Measurements from ENCODE around the gene ATAD3A. TPM values are rescaled to one million over a fixed set of nuclear protein-coding genes. Genes with fewer than 3 reads are reported as not detected.
A peak's percentile ranks its signal among the peaks of the same experiment; 100 is the strongest.

ATAD3A gene
- total RNA-seq, 2 experiments from 2014 or later, result 17.0 to 19.5 TPM

DNA sequence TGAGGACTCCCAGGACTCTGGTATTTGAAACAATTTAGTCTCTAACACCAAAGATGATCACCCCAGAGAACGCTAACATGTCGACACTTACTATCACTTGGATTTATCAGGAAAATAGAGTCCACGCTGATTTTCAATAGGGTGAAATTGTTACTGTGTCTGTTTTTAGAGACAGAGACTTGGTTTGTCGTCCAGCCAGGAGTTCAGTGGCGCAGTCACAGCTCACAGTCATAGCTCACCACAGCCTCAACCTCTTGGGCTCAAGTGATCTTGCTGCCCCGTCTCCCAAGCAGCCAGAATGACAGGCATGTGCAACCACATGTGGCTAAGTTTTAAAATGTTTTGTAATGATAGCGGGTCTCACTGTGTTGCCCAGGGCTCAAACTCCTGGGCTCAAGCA lies 57.4 kb downstream of the ATAD3A start:
- peaks cover 53% of the 10 kb centered on the region for H3K4me1 Mint-ChIP-seq (ENCODE audit: low read depth)
- ChIA-PET POLR2A (interaction anchor here (1.4 kb wide), 1 partner anchor 46 kb away, joined by 4 read pairs; the partner anchor contains the start of gene MIB2), CTCF (no interaction called here)
- Histone ChIP-seq H3K9me3 (ENCODE audit: control insufficient read depth in 1 of 2, insufficient read depth in 1 of 2, low read length in 2 of 2) (no peaks in the 10 kb centered on the region), H3K4me1 (ENCODE audit: insufficient read depth, low read length) (peaks cover 72% of the 10 kb centered on the region), H3K27ac (ENCODE audit: low read depth in 1 of 2, low read length in 2 of 2) (no peak overlapping the region), H3K36me3 (ENCODE audit: insufficient read depth, low read length) (peaks cover 33% of the 10 kb centered on the region), H3K27me3 (ENCODE audit: control insufficient read depth in 1 of 2, insufficient read depth in 2 of 2, low read length in 2 of 2) (no peaks in the 10 kb centered on the region), H3K4me3 (ENCODE audit: low read length) (no peak overlapping the region)
- no peak for ATAC-seq (ENCODE audit: poor library complexity)
- no peaks in the 10 kb centered on the region for H3K9me3 Mint-ChIP-seq
- peak overlapping the region; percentile 58 for H3K4me3 Mint-ChIP-seq
- peak overlapping the region; percentile 81 for H3K27ac Mint-ChIP-seq
- peaks cover 59% of the 10 kb centered on the region for H3K36me3 Mint-ChIP-seq (ENCODE audit: low read depth)
- intact Hi-C loops (cut with DNase I, micrococcal nuclease), result no loop called here
- no peak for DNase-seq
- TF ChIP-seq, protein P1, sequence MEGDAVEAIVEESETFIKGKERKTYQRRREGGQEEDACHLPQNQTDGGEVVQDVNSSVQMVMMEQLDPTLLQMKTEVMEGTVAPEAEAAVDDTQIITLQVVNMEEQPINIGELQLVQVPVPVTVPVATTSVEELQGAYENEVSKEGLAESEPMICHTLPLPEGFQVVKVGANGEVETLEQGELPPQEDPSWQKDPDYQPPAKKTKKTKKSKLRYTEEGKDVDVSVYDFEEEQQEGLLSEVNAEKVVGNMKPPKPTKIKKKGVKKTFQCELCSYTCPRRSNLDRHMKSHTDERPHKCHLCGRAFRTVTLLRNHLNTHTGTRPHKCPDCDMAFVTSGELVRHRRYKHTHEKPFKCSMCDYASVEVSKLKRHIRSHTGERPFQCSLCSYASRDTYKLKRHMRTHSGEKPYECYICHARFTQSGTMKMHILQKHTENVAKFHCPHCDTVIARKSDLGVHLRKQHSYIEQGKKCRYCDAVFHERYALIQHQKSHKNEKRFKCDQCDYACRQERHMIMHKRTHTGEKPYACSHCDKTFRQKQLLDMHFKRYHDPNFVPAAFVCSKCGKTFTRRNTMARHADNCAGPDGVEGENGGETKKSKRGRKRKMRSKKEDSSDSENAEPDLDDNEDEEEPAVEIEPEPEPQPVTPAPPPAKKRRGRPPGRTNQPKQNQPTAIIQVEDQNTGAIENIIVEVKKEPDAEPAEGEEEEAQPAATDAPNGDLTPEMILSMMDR (IDR thresholded peaks at IDR 0.05), result no peak
- H3K27me3 Mint-ChIP-seq, result no peaks in the 10 kb centered on the region

DNA sequence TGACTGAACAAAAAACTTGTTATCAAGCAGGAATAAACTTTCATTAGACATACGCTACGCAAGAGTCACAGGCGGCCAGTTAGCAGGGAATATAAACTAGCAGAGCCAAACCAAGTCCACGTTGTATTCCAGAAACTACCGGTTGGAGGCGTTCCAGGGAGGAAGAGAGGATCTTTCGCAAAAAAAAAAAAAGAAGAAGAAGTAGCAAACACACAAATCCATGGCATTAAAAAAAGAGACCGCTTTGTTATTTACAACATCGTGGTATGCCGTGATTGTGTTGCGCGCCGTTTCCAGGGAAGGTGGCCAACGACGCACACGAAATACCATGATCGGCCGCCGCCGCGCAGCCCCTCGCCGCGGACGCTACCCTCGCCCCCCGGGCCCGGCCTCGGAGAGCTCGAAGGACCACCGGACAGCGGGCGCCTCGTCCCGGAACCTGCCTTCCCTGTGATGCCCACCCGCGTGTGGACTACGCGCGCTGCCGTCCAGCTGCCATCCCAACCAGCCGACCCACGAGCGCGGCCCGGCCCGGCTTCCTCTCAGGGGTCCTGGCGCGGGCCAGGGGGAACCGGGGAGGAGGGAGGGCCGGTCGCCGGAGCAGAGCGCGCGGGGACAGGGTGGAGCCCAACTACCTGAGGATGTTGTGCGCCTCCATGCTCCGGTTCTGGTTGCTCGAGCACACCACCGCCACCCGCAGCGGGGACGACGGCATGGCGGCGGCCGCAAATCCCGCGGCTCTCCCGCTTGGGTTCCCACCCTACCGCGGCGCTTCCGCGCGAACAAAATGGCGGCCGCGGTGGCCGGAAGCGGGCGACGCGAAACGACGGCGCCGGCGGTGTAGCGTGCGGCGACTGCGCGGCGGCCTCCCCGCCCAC lies 62.1 kb downstream of the ATAD3A start:
- Mint-ChIP-seq H3K9me3 (no peaks in the 10 kb centered on the region), H3K36me3 (ENCODE audit: low read depth) (peaks cover 44% of the 10 kb centered on the region), H3K4me1 (ENCODE audit: low read depth) (peaks cover 44% of the 10 kb centered on the region), H3K4me3 (peak overlapping the region; percentile 98), H3K27ac (peak overlapping the region; percentile 100), H3K27me3 (no peaks in the 10 kb centered on the region)
- peak; percentile 73 for ATAC-seq (ENCODE audit: poor library complexity)
- Histone ChIP-seq H3K4me1 (ENCODE audit: insufficient read depth, low read length) (peaks cover 62% of the 10 kb centered on the region), H3K27ac (ENCODE audit: low read depth in 1 of 2, low read length in 2 of 2) (peak overlapping the region; percentile 88 to 99), H3K27me3 (ENCODE audit: control insufficient read depth in 1 of 2, insufficient read depth in 2 of 2, low read length in 2 of 2) (no peaks in the 10 kb centered on the region), H3K36me3 (ENCODE audit: insufficient read depth, low read length) (peaks cover 15% of the 10 kb centered on the region), H3K9me3 (ENCODE audit: control insufficient read depth in 1 of 2, insufficient read depth in 1 of 2, low read length in 2 of 2) (no peaks in the 10 kb centered on the region), H3K4me3 (ENCODE audit: low read length) (peak overlapping the region; percentile 75)
- peak in 13 of 14 experiments; percentile 40 to 91 (median 62) for DNase-seq
- intact Hi-C loops (cut with DNase I, micrococcal nuclease), result loop anchor here (1.0 to 10.0 kb wide), 6 partner anchors 40 to 148 kb away; partner anchors contain the start of genes ATAD3A (in 1 of the 2), ATAD3B (in 1 of the 2), CDK11A (in 1 of the 2) and CDK11B (in 1 of the 2)
- ChIA-PET POLR2A (interaction anchor here (2.1 to 3.1 kb wide), 2 partner anchors 41 to 56 kb away, joined by 18 to 22 read pairs; partner anchors contain the start of gene MIB2), CTCF (interaction anchor here (1.1 kb wide), 1 partner anchor 29 kb away, joined by 4 read pairs; no protein-coding TSS in a partner anchor)
- TF ChIP-seq, protein P1 (IDR thresholded peaks at IDR 0.05), result no peak

DNA sequence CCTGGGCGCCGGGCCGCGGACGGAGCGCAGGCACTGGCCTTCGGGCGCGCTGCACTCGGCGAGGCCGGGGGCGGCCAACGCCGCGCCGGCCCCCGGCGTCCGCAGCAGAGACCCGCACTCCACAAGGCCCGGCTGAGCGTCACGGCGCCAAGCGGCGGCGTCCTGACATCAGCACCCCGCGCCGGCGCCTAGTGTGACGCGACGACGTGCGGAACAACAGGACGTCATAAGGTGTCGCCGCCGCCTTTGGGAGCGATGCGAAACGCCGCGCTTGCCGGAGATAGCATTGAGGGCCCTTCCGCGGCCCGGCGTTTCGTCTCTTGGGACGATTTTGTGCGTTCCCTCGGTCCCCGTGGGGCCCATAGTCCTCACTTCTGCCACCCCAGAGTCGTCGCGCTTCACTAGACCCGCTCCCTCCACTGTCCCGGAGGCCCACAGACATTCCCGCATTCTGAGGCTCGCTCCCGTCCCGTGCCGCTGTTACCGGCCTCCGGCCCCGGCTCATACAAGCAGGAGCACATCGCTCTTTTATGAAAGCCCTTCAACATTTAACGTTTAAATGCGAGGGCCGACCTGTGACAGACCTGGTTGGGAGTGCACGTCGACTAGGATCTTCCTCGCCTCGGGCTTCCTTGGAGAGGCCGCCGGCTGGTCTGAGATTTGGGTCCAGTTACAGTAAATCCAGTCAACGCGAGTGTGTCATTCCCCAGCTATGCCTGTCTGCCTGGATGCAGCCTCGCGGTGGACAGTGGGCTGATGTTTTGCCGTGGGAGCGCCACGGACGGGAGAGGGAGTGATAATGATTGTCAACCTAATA lies 63.0 kb downstream of the ATAD3A start, which contains the start of gene SSU72:
Gene SSU72 (minus strand): TSS at position 143 of the 817 bp plus-strand sequence. CDS start 306 bp downstream, outside the sequence.
- Mint-ChIP-seq H3K4me3 (peak within 1 kb of the TSS; percentile 98), H3K27me3 (no peaks in the 10 kb centered on the region), H3K9me3 (no peaks in the 10 kb centered on the region), H3K36me3 (ENCODE audit: low read depth) (peaks cover 35% of the 10 kb centered on the region), H3K4me1 (ENCODE audit: low read depth) (peaks cover 36% of the 10 kb centered on the region), H3K27ac (peak within 1 kb of the TSS; percentile 100)
- ATAC-seq (ENCODE audit: poor library complexity), result peak; percentile 78
- Histone ChIP-seq H3K4me1 (ENCODE audit: insufficient read depth, low read length) (peaks cover 54% of the 10 kb centered on the region), H3K4me3 (ENCODE audit: low read length) (peak within 1 kb of the TSS; percentile 85), H3K27me3 (ENCODE audit: control insufficient read depth in 1 of 2, insufficient read depth in 2 of 2, low read length in 2 of 2) (no peaks in the 10 kb centered on the region), H3K36me3 (ENCODE audit: insufficient read depth, low read length) (peaks cover 9% of the 10 kb centered on the region), H3K9me3 (ENCODE audit: control insufficient read depth in 1 of 2, insufficient read depth in 1 of 2, low read length in 2 of 2) (no peaks in the 10 kb centered on the region), H3K27ac (ENCODE audit: low read depth in 1 of 2, low read length in 2 of 2) (peak within 1 kb of the TSS; percentile 98 to 99)
- TF ChIP-seq, protein P1 (IDR thresholded peaks at IDR 0.05), result no peak
- intact Hi-C loops (cut with DNase I, micrococcal nuclease), result loop anchor here (1.0 to 10.0 kb wide), 6 partner anchors 39 to 147 kb away; partner anchors contain the start of genes ATAD3A (in 1 of the 2), ATAD3B (in 1 of the 2), CDK11A (in 1 of the 2) and CDK11B (in 1 of the 2)
- peak; percentile 89 to 97 (median 91) for DNase-seq
- ChIA-PET POLR2A (interaction anchor here (2.1 to 4.7 kb wide), 3 partner anchors 40 to 55 kb away, joined by 18 to 38 read pairs (median 22); partner anchors contain the start of gene MIB2), CTCF (interaction anchor here (1.1 kb wide), 1 partner anchor 28 kb away, joined by 4 read pairs; no protein-coding TSS in a partner anchor)

Measured in CD4-positive, alpha-beta T cell (primary cell).